Caco-2 (cell line): ENCODE results near the gene PPP1R3G. TPM values are rescaled to one million over a fixed set of nuclear protein-coding genes. Genes with fewer than 3 reads are reported as not detected.

Experiments used
- BruUV-seq: library from RNA; stranded (reverse); fragments of 400-500 nt; replicated peaks from 2 replicates; lab custom pipeline; 2021; lab: Mats Ljungman, UMichigan
- CTCF ChIA-PET: fragments of 300-600 bp; sonication (Branson Sonifier 250); formaldehyde crosslinking; loops from one replicate; lab custom pipeline; 2022; ENCODE audit warnings: antibody characterized with exemption; lab: Charles Lee
- POLR2A ChIA-PET: fragments of 300-600 bp; sonication (Branson Sonifier 250); formaldehyde crosslinking; loops from one replicate; lab custom pipeline; 2022; ENCODE audit warnings: antibody characterized with exemption; lab: Charles Lee
- DNase-seq, 2 experiments: peaks; one replicate each; pipeline versions ENCODE4 v3.0.0 to v3.0.0-alpha.2; 2020 to 2022
- H3K27me3 ChIP-seq: replicated peaks from 2 replicates; pipeline ENCODE4 v1.6.0; 2011; ENCODE audit warnings: low read length; ENCODE audit not compliant: control insufficient read depth, insufficient read depth
- H3K36me3 ChIP-seq: 2 replicates; pipeline ENCODE4 v1.5.1; 2011; ENCODE audit warnings: low read length; ENCODE audit not compliant: control insufficient read depth, insufficient read depth
- H3K4me1 ChIP-seq: fragments of 250-450 bp; sonication (Bioruptor Pico); 2 replicates; pipeline ENCODE4 v1.5.1; 2020; ENCODE audit warnings: mild to moderate bottlenecking
- H3K4me3 ChIP-seq: 2 replicates; pipeline ENCODE4 v1.5.1; 2011; ENCODE audit warnings: low read depth, mild to moderate bottlenecking, control low read depth, low read length
- H3K9me3 ChIP-seq: fragments of 250-450 bp; sonication (Bioruptor Pico); 2 replicates; pipeline ENCODE4 v1.5.1; 2020; ENCODE audit warnings: mild to moderate bottlenecking, moderate library complexity
- H3K27ac Mint-ChIP-seq: one replicate; pipeline ENCODE4 v1.8.0; 2022; ENCODE audit warnings: mixed read lengths; ENCODE audit not compliant: unreplicated experiment
- H3K27me3 Mint-ChIP-seq: one replicate; pipeline ENCODE4 v1.8.0; 2022; ENCODE audit warnings: mixed read lengths; ENCODE audit not compliant: insufficient read depth, unreplicated experiment
- H3K36me3 Mint-ChIP-seq: one replicate; pipeline ENCODE4 v1.8.0; 2022; ENCODE audit warnings: mild to moderate bottlenecking, mixed read lengths; ENCODE audit not compliant: insufficient read depth, unreplicated experiment
- H3K4me1 Mint-ChIP-seq: one replicate; pipeline ENCODE4 v1.8.0; 2022; ENCODE audit warnings: low read depth, mixed read lengths; ENCODE audit not compliant: unreplicated experiment
- H3K4me3 Mint-ChIP-seq: one replicate; pipeline ENCODE4 v1.8.0; 2022; ENCODE audit warnings: mild to moderate bottlenecking, moderate library complexity, mixed read lengths; ENCODE audit not compliant: unreplicated experiment
- H3K9me3 Mint-ChIP-seq: one replicate; pipeline ENCODE4 v1.8.0; 2022; ENCODE audit warnings: mixed read lengths; ENCODE audit not compliant: unreplicated experiment
- intact Hi-C: fragments of 100-400 bp; cut with micrococcal nuclease; formaldehyde crosslinking; loops from one replicate; pipeline ENCODE4 v1.10.0; 2022; ENCODE audit not compliant: unreplicated experiment
- total RNA-seq: library from RNA; stranded (reverse); gene quantifications from 2 replicates; pipeline ENCODE4 v1.2.3, GENCODE V29; 2022
- TF ChIP-seq, protein P1 (sequence below), 2 experiments: fragments of 200-600 bp in 1 of 2; IDR thresholded peaks; 1 replicate in 1 of 2; 2 replicates in 1 of 2; pipeline versions ENCODE4 v1.5.1 to v1.8.0; 2011 to 2022; ENCODE audit warnings: antibody characterized with exemption in 1 of 2, control low read depth in 1 of 2, inconsistent platforms in 1 of 2, low read depth in 1 of 2, low read length in 1 of 2, mild to moderate bottlenecking in 1 of 2, moderate library complexity in 1 of 2; ENCODE audit not compliant: insufficient read depth in 1 of 2, severe bottlenecking in 1 of 2, unreplicated experiment in 1 of 2

Gene PPP1R3G
- total RNA-seq, 1 experiment from 2014 or later = 0.18 TPM

DNA sequence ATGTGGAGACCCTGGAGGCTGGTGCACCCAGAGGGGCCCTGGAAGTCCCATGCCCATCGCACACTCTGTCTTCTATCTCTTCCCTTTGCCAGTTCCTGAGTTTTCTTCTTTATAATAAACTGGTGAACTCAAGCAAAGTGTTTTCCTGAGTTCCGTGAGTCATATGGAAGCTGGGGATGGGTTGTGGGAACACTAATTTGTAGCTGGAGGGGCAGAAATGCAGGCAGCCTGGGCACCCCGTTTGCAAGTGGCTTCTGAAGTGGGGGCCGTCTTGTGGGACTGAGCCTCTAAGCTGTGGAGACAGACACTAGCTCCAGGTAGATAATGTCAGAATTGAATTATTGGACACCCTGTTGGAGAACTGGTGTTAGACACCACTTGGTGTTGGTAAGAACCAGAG lies 3.2 kb upstream of the PPP1R3G start:
- Histone ChIP-seq H3K4me3 (no peak overlapping the region), H3K9me3 (no peaks in the 10 kb centered on the region), H3K36me3 (no peaks in the 10 kb centered on the region), H3K4me1 (0 out of 2 replicates have a peak, but pooled peaks cover 2% of the 10 kb centered on the region), H3K27me3 (no peaks in the 10 kb centered on the region)
- Mint-ChIP-seq H3K27ac (no peak overlapping the region), H3K4me3 (no peak overlapping the region), H3K36me3 (no peaks in the 10 kb centered on the region), H3K9me3 (no peaks in the 10 kb centered on the region), H3K27me3 (peaks cover under 1% of the 10 kb centered on the region), H3K4me1 (peaks cover 7% of the 10 kb centered on the region)
- intact Hi-C loops = loop anchor here (5.0 kb wide), 1 partner anchor 45 kb away; no protein-coding TSS in a partner anchor
- ChIA-PET POLR2A (no interaction called here), CTCF (no interaction called here)
- DNase-seq = no peak
- TF ChIP-seq, protein P1, sequence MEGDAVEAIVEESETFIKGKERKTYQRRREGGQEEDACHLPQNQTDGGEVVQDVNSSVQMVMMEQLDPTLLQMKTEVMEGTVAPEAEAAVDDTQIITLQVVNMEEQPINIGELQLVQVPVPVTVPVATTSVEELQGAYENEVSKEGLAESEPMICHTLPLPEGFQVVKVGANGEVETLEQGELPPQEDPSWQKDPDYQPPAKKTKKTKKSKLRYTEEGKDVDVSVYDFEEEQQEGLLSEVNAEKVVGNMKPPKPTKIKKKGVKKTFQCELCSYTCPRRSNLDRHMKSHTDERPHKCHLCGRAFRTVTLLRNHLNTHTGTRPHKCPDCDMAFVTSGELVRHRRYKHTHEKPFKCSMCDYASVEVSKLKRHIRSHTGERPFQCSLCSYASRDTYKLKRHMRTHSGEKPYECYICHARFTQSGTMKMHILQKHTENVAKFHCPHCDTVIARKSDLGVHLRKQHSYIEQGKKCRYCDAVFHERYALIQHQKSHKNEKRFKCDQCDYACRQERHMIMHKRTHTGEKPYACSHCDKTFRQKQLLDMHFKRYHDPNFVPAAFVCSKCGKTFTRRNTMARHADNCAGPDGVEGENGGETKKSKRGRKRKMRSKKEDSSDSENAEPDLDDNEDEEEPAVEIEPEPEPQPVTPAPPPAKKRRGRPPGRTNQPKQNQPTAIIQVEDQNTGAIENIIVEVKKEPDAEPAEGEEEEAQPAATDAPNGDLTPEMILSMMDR (IDR thresholded peaks at IDR 0.05; ENCODE audit: insufficient read depth in 1 of 2, low read depth in 1 of 2, low read length in 1 of 2, severe bottlenecking in 1 of 2, unreplicated experiment in 1 of 2) = no peak
- BruUV-seq = no TSS peak

DNA sequence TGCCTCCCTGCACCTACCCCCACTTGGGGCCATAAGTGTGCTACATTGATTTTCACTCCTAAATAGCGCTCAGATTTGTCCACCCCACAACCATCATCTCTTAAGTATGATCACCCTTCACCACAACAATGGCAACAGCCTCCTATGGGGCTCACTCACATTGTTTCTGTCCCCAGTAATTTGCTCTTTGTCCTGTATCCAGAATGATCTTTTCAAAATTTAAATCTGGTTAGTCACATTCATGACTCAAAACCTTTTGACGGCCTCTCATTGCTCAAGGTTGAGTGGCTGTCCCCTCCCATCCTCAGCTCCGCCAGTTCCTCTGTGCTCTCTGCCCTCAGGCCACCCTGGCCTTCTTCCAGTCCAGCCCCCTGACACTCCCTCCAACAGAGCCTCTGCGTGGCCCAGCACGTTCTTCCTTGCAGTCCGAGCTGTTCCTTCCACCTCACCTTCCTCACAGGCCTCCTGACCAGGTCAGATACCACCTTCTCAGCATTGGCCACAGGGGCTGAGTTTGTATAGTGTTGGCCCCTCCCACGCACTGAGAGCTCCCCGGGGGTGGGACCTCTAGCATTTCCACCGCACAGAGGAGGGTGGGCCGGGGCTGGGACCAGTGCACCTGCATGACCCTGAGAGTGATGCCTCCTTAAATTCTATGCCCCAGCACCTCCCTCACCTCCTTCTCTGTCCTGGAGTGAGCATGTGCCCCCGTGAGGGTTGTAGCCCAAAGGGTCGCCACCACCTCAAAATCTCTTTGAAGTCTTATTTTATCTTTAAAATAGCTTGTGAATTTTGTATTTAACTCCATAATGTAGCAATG lies 2.4 kb upstream of the PPP1R3G start:
- POLR2A ChIA-PET = no interaction called here
- H3K4me1 Mint-ChIP-seq = peaks cover 7% of the 10 kb centered on the region
- H3K4me3 Mint-ChIP-seq = no peak overlapping the region
- no TSS peak for BruUV-seq
- no peaks in the 10 kb centered on the region for H3K27me3 Mint-ChIP-seq
- DNase-seq = peak; percentile 22 to 59
- no peaks in the 10 kb centered on the region for H3K9me3 Mint-ChIP-seq
- CTCF ChIA-PET = interaction anchor here (0.5 kb wide), 1 partner anchor 370 kb away, joined by 3 read pairs; no protein-coding TSS in a partner anchor
- no peak overlapping the region for H3K4me3 ChIP-seq
- no peaks in the 10 kb centered on the region for H3K27me3 ChIP-seq
- no peak overlapping the region for H3K27ac Mint-ChIP-seq
- H3K36me3 Mint-ChIP-seq = no peaks in the 10 kb centered on the region
- TF ChIP-seq, protein P1 (IDR thresholded peaks at IDR 0.05; ENCODE audit: insufficient read depth in 1 of 2, low read depth in 1 of 2, low read length in 1 of 2, severe bottlenecking in 1 of 2, unreplicated experiment in 1 of 2) = no peak
- 0 out of 2 replicates have a peak, but pooled peaks cover 2% of the 10 kb centered on the region for H3K4me1 ChIP-seq
- no peaks in the 10 kb centered on the region for H3K9me3 ChIP-seq
- intact Hi-C loops = loop anchor here (5.0 kb wide), 1 partner anchor 45 kb away; no protein-coding TSS in a partner anchor
- no peaks in the 10 kb centered on the region for H3K36me3 ChIP-seq

DNA sequence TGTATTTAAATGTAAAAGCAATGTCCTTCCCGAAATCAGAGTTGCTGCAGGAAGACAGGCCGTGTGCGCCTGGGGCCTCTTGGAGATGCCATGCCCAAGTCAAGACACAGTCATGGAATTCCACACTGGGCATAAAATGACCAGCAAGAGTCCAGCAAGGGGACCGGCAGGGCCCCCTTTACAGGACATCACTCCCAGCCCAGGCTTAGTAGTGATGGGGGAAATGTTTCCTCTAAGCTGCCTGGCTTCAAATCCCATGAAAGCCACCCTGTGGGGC lies 1.9 kb upstream of the PPP1R3G start:
- H3K36me3 Mint-ChIP-seq = no peaks in the 10 kb centered on the region
- 0 out of 2 replicates have a peak, but pooled peaks cover 2% of the 10 kb centered on the region for H3K4me1 ChIP-seq
- H3K4me3 Mint-ChIP-seq = no peak overlapping the region
- H3K27ac Mint-ChIP-seq = no peak overlapping the region
- H3K4me3 ChIP-seq = no peak overlapping the region
- ChIA-PET CTCF (interaction anchor here (0.5 kb wide), 1 partner anchor 370 kb away, joined by 3 read pairs; no protein-coding TSS in a partner anchor), POLR2A (no interaction called here)
- intact Hi-C loops = loop anchor here (5.0 kb wide), 1 partner anchor 44 kb away; no protein-coding TSS in a partner anchor
- peaks cover 7% of the 10 kb centered on the region for H3K4me1 Mint-ChIP-seq
- H3K36me3 ChIP-seq = no peaks in the 10 kb centered on the region
- DNase-seq = no peak
- TF ChIP-seq, protein P1 (IDR thresholded peaks at IDR 0.05; ENCODE audit: insufficient read depth in 1 of 2, low read depth in 1 of 2, low read length in 1 of 2, severe bottlenecking in 1 of 2, unreplicated experiment in 1 of 2) = no peak
- no peaks in the 10 kb centered on the region for H3K9me3 Mint-ChIP-seq
- H3K27me3 ChIP-seq = no peaks in the 10 kb centered on the region
- BruUV-seq = no TSS peak
- no peaks in the 10 kb centered on the region for H3K27me3 Mint-ChIP-seq
- no peaks in the 10 kb centered on the region for H3K9me3 ChIP-seq
